Stimulated activated CD4-positive, alpha-beta T cell treated with anti-CD3 and anti-CD28 coated beads, Interleukin-1b, Interleukin-23, amount 100 ng/mL, for 48 hours (primary cell): ENCODE data around the gene SPOCK1.

Experiments
- DNase-seq: peaks from one replicate; pipeline ENCODE4 v3.0.0-alpha.2; 2020

Gene SPOCK1

GRCh38 chr5:137055271-137055872 lies 443.8 kb downstream of the SPOCK1 start:
- no peak for DNase-seq

GRCh38 chr5:137054792-137055191 lies 444.3 kb downstream of the SPOCK1 start:
- no peak for DNase-seq

- DNase-seq, result no peak
Observed at GRCh38 chr5:137054335-137054734, 444.8 kb downstream of the SPOCK1 start.

GRCh38 chr5:137051161-137051560 lies 448.0 kb downstream of the SPOCK1 start:
- no peak for DNase-seq

DNA sequence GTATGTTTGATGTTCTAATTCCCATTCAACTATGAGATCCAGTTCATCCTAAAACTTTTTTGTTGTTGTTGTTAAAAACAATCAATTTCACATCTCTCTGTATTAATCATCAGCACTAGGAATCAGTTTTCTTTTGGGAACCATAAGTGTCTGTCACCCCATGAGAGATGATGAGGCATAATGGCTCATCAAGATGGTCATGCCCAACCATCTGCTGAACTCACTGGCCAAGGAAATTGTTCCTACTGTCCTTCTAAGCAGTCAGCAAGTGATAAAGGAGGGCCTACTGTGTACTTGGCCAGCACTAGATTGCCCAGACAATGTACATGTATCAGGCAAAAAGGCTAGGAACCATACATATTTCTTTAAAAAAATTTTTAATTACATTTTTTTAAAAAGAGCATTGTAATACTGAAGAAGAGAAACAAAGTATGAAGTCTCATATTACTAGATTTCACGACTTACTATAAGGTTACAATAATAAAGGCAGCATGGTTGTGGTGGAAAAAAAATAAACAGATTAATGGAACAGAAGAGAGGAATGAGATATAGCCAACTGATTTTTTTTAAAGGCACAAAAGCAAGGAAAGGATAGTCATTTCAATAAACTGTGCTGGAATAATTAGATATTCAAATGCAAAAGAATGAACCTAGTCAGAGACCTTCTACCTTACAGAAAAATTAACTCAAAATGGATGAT lies 458.3 kb downstream of the SPOCK1 start:
- DNase-seq, result no peak

DNA sequence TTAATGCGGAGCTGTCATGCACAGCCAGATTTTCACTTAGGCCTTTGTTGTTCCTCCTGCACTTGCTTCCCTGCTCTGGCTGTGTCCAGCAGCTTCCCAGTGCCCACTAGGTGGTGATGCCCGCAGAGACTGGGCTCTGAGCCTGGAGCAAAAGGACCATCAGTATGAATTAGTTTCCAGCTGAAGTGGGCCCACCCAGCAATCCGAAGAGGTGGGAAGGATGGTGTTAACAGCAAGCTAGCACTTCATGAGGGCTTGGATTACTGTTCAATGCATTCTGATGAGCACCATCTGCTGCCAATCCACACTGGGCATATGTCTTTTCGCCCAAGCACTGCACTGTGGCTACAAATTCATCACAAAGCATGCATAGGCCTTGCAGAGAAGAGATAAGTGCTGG lies 459.1 kb downstream of the SPOCK1 start:
- no peak for DNase-seq

DNA sequence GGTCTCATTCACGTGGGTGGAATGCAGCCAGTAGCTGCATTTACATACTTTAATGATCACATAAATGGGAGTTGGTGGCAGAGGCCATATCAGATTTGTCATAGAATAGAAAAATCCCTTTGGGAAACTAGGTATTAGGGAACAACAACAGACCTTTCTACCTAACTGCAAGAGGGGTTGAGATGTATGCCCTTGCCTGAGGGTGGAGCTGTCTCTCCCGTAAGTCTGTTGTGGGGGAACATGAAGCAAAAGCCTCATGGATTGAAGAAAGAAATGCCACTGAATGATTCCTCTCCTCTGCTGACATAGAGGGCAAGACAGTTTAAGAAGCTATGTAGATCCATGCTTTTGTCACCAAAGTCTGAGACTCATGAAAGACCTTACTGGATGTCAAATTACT lies 461.3 kb downstream of the SPOCK1 start:
- no peak for DNase-seq

DNA sequence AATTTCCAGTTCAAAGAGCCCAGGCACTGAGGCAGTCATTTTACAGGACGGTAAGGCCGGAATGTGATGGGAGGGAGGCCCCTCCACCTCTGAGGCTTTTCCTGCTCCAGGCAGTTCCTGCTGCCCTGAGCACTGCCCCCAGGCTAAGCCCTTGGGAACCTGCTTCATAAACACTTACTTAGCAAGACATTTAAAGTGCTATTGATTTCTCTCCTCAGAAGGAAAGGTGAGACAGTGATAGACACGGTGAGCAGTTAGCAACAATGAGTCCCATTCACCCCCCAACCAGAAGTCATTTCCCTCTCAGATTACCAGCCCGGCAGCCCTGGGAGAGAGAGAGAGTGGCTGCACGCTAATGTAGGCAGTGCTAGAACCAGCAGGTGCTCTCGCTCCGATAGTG lies 462.5 kb downstream of the SPOCK1 start:
- no peak for DNase-seq

GRCh38 chr5:137035480-137035878 lies 463.6 kb downstream of the SPOCK1 start:
- DNase-seq, result no peak

DNA sequence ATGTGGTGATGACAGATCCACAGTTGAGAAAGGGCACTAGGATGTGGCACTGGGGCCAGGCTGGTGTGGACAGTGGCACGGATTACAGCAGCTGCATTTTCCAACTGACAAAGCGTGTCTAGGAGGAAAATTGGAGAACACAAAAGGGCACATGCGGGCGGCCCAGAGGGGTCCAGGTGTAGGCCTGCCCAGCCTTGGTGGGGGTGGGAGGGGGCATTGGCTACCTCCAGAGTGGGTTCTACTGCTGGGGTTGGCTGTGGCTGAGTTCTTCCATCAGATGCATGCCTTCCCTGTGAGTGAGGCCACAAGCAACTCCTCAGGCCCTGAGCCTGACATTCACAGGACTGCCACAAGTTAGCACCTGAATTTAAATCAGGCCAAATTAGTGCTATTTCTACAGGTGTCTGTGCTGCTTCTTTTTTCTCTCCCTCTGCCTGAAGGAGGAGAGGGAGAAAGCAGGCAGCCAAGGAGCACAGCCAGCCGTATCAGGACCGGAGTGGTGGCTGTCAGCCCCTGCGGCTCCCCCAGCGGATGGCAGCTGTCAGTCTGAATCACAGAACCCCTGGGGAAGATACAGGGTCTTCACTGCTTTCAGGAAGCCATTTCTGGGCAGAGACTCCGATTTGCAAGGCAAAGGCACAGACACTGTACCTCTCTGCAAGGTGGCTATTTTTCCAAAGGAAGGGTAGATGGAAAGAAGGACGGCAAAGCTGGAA lies 464.2 kb downstream of the SPOCK1 start:
- DNase-seq, result no peak

DNA sequence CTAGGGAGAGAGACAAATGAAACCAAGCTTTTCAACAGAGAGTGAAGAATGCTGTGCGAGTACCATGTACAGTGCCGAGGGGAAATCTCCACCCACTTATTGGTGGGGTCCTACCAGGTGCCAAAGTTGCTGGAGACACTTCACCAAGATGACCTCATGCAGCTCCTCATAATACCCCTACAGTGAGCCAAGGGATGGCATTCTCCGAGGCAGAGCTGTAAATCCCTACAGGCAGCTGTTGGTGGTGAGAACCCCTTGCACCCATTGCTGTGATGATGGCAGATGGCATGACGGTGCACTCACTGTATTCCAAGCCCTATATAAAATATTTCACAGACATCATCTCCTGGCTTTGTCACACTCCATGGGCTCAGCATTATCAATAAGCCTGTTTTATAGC lies 464.9 kb downstream of the SPOCK1 start:
- no peak for DNase-seq

DNA sequence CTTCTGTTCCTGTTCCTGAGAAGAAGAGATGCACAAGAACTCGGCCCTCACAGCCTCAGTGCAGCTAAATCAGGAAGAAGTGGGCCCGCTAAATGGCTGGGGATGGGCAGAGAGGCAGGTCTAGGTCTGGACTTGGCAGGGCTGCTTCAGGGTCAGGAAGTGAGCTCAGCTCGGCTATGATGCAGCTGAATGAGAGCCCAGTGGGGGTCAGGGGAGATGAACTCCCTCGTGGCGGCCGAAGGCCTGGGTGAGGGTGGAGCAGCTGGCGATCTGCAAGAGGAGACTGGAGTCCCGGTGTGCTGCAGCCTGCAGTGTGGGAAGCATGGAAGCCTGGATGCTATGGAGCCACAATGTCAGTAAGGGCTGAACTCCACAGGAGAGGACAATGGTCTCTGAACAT lies 466.2 kb downstream of the SPOCK1 start:
- DNase-seq, result no peak

DNA sequence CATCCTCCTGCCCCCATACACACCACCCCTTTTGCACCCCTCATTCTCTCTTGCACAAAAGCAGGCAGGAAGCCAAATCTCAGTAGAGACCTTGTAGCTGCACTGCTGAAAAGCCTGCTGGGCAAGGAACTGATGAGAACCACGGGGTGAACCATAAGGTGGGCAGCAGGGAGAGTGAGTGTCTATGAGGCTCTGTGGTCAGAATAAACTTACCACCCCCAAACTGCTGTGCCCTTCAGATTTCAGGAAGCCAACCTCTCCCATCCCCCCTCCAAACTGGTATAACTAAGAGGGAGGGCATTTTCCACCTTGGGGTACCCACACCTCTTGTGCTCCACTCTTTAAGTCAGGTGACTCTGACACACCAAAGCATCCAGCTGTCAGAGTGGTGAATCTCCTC lies 471.4 kb downstream of the SPOCK1 start:
- no peak for DNase-seq

- no peak for DNase-seq
Observed at GRCh38 chr5:137026296-137026695, 472.8 kb downstream of the SPOCK1 start.

- no peak for DNase-seq
Observed at GRCh38 chr5:137024044-137024443, 475.1 kb downstream of the SPOCK1 start.

DNA sequence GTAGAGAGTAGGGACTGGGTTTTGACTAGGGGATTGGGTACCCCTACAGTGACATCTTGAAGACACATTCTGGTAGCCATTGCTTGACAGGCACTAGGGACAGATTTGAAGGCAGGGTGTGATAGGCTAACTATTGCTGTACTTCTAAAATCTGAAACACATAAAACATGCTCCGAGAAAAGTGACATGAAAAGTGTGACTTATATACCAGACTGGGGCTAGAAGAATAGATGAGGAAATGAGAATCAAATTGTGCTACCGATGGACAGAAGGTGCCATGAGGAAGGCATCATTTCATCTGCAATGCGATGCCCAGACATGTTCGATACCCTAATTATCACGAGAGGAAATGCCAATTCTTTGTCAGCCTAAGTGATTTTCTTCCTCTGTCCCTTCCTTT lies 475.8 kb downstream of the SPOCK1 start:
- no peak for DNase-seq

DNA sequence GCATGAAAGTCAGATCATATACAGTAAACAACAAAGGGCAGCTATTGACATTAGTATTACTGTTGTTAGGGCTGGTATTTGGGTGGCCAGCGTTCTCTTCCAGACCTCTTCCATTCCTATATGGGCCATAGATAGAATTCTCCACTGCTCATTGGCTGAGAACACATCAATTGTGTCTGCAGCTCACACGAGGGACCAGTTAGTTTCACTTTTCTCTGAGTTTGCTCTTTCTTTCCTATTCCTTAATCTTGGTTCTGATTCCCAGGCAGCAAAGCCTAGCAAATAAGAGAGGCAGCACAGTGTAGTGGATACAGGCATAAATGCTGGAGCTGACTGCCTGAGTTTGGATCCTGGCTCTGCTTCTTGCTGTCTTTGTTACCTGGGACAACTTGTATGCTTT lies 476.4 kb downstream of the SPOCK1 start:
- DNase-seq, result no peak

DNA sequence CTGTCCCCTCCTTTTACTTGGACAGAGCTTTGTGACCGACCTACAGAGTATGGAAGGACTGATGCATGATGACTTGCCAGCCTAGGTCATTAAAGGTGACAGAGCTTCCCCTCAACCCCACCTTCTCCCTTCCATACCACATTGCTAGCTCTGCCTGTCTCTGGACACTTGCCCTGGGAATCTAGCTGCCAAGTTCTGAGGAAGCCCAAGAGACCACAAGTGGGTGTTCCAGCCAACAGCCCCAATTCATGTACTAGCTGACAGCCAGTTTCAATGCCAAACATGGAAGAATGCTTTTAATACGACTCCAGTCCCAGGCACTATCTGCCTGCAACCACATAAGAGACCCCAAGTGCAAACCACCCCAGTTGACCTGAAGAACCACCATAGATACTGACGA lies 477.1 kb downstream of the SPOCK1 start:
- no peak for DNase-seq

- DNase-seq, result no peak
Observed at GRCh38 chr5:137019229-137019628, 479.9 kb downstream of the SPOCK1 start.

DNA sequence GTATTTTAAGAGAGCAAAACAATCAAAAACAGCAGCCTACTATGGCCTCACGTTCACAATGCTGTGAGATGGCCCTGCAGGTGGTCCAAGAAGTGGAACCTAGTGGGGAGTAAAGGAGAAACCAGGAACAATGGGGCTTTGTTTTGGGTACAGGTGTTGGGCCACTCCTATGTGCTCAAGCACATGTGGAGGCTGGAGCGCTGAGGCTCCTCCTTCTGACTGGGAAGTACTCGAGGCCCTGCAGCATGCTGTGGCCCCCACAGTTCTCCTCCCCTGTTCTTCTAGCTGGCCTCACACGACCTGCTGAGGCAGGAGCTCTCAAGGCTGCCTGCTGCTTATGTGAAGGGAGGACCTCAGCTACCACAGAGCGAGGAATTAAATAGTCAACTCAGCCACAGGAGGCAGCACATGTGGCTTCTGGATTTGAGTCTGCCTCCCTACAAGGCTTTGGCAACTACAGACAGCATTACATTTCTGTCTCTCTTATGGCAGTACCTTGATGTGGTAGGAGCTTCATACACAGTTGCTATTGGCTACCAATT lies 482.3 kb downstream of the SPOCK1 start:
- DNase-seq, result no peak

DNA sequence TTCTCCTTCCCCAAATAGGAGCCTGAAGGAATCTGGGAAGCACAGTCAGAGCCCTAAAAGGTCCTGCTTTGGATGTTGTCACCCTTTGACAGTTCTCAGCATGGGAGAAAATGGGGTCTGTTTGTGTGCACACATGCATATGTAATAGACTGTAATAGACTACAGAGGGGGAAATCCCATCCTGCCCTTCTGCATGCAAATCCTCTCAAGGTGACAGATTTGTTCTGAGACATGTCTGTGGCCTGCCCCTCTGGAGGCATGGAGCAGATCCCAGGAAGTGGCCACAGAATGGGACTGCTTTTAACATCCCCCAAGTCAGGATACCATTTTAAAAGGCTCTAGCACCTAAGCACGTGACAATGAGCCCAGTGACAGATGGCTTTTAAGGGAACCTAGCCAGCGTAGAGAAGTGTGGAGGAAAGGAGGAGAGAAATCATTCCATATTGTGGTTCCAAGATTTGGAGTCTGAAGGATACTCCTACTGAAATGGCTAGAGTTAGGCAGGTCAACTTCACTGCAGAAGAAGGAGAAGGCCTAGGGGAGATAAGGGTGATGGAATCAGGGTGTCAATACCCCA lies 483.5 kb downstream of the SPOCK1 start:
- no peak for DNase-seq

DNA sequence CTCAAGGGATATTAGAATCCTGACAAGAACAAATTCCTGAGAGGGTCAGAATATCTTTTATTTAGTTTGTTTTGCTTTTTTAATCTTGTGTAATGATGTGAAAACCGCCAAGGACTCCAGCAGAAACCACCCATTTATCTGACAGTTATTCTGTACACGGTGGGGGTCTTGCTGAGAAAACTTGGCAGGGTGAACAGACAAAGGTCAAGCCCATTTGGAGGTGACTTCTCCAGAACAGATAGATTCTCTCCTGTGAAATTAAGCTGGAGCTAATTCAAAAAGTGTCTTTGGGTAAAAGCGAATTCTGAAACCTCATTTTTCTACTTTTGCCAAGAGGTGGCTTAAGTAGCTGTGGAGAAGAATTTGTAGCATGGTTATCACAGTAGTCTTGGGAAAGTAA lies 484.4 kb downstream of the SPOCK1 start:
- no peak for DNase-seq

- no peak for DNase-seq
Observed at GRCh38 chr5:137010226-137010625, 488.9 kb downstream of the SPOCK1 start.

DNA sequence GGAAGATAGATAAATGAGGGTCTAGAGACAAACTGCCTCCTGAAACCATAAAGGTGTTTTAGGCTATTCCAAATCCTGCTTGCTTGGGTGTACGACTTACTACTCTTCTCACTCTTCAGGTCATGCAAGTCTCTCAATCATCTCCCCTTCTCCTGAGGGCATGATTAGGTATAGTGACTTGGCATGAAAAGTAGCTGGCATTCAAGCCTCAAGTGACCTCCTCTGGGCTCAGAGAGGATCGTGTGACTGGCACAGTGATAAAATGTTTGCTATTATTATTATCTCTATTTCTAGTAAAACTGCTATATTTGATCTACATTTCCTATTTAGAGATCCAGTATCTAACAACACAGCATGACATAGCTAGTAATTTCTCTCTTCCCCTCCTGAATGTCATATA lies 494.8 kb downstream of the SPOCK1 start:
- DNase-seq, result no peak
